HG02840 (cell line): ENCODE data around the gene KCND1.

Experiments
- ATAC-seq: cut with Tn5 transposase; IDR thresholded peaks from one replicate; pipeline ENCODE4 v1.9.1; 2021; ENCODE audit warnings: mild to moderate bottlenecking, moderate library complexity, moderate number of reproducible peaks; ENCODE audit not compliant: unreplicated experiment, low FRiP score

KCND1 gene

GRCh38 chrX:48914593-48915493, 56.8 kb downstream of the KCND1 start:
- no peak for ATAC-seq

GRCh38 chrX:48913605-48914366, 57.9 kb downstream of the KCND1 start:
- ATAC-seq, result no peak

- peak; percentile 55 for ATAC-seq
These were observed 60.0 kb downstream of the KCND1 start, which contains the start of gene SLC35A2 for GRCh38 chrX:48911412-48912182. Gene SLC35A2, minus strand, starts transcription at chrX:48911646. Its CDS starts 10 bp downstream, at chrX:48911636.
